HG03378 (cell line): ENCODE results near the gene RPSA.
"Not testable (repeated sequence)": the region's sequence is repeated elsewhere in the genome, so short reads cannot be mapped to it uniquely, and the experiment has no call there.

Source experiments
- ATAC-seq: cut with Tn5 transposase; IDR thresholded peaks from one replicate; pipeline ENCODE4 v1.9.1; 2021; ENCODE audit warnings: mild to moderate bottlenecking, moderate library complexity; ENCODE audit not compliant: unreplicated experiment

RPSA gene

DNA sequence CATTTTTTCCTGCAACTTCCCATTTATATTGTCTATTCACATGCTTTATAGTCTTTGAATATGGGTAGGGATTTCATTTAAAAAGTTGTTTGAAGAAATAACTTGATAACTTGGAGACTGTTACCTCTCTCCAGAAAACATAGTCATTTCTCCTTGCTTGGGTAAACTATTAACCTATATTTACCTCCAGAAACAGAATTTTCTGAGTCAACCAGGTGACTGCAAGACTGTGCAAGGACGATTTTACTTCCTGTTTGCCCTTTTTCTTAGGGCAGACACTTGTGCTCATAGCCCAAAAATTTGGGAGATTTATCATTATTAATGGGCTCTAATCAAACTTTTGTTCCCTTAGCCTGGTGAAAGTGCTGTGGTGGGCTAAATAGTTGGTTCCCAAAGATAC, 46.6 kb downstream of the RPSA start:
- ATAC-seq: peak; percentile 81

DNA sequence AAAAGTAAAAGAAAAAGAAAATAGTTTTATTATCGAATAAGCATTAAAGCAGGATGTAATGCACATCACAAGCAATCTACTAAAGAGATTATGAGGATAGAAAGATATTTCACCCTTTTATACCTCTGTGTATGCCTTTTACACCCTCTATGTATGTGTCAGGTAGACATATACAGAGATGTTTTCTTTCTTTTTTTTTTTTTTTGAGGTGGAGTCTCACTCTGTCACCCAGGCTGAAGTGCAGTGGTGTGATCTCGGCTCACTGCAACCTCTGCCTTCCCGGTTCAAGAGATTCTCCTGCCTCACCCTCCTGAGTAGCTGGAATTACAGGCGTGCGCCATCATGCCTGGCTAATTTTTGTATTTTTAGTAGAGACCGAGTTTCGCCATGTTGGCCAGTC, 47.4 kb downstream of the RPSA start:
- ATAC-seq: not testable (repeated sequence)

DNA sequence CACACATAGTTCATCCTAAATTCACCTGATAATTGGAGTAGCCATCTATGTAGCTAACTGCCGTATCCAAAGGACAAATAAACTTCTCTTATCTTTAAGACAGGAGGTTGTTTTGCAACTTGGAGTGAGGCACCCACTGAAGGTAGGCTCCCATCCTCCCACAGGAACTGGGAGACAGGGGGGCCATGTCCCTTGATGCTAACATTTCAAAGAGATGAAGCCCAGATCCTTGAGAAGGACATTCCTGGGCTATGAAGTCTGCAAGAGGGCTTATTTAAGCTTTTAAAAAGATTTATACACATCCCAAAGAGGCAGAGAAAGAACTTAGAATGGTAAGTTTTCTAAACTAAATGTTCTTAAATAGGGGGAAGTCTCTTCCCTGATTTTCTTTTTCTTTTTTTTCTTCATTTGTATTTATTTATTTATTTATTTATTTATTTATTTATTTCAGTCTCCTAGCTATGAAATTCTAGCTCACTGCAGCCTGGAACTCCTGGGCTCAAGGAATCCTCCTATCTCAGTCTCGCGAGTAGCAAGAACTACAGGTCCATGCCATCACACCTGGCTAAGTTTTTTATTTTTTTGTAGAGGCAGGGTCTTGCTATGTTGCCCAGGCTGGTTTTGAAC, 48.2 kb downstream of the RPSA start:
- ATAC-seq: no peak

DNA sequence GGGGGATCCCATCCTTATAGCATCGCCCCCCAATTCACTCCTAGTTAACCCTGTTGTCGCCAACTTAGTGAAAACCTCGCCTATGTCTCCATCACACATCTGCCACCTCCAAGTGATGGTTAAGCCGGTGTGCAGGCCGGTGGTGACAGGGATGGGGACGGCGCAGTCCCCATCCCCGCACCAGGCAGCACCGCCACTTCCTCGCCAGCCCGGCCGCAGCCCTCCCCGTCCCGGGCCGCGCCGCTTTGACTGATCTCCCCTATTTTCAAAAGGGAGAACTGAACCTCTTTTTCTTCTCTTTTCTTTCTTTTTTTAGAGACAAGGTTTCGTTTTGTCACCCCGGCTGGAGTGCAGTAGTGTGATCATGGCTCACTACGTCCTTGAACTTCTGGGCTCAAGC, 49.6 kb downstream of the RPSA start:
- no peak for ATAC-seq

DNA sequence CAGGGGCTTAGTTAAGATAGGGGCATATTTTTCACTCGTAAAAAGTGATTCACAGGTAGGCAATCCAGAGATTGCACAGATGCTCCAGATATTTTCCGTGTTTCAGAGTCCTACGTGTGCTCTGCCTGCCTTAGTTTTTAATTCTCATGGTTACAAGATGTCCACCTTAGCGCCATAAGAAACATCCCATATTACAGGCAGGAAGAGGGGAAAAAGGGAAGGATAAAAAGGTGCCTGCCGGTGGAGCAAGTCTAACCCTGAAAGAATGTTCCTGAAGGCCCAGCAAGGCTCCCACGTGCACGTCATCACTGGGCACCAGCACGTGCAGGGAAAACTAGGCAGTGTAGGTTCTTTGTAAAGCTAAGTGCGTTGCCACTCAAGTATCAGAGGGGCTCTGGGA, 50.8 kb downstream of the RPSA start:
- no peak for ATAC-seq

DNA sequence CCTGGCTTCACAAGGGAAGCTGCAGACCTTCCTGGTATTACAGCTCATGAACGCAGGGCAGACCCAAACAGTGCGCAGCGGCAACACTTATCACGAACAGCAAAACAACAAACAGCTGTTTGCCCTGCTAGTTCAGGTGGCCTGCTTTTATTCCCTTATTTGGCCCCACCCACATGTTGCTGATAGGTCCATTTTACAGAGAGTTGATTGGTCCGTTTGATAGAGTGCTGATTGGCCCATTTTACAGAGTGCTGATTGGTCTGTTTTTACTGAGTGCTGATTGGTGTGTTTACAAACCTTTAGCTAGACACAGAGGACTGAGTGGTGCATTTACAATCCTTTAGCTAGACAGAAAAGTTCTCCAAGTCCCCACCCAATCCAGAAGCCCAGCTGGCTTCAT, 52.1 kb downstream of the RPSA start:
- not testable (repeated sequence) for ATAC-seq

DNA sequence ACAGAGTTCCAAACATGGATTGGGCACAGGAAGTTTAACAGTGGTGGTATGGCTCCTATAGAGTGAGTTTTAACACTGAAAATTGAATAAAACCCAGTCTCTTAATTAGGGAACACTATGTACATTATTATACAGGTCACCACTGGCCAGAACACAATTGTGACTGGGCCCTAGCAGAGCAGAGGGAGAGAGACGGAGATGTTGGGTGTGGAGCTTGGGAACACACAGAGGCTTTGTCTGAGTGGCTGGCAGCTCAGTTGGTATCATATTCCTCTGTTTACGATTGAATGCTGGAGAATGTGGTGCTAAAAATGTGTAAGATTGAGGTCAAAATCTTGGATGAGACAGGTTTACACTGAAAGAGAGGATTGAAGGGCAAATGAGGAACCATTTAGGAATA, 54.2 kb downstream of the RPSA start:
- no peak for ATAC-seq
